Ishikawa (cell line): ENCODE measurements around the gene TUBB1.

Experiments used
- CEBPB ChIP-seq: IDR thresholded peaks from 2 replicates; pipeline ENCODE4 v1.6.1; 2012
- CREB1 ChIP-seq: IDR thresholded peaks from 2 replicates; pipeline ENCODE4 v1.6.1; 2012; ENCODE audit warnings: low read depth
- EGR1 ChIP-seq: IDR thresholded peaks from 2 replicates; pipeline ENCODE4 v1.6.1; 2012
- EP300 ChIP-seq: IDR thresholded peaks from 2 replicates; pipeline ENCODE4 v1.6.1; 2012; ENCODE audit warnings: borderline replicate concordance
- FOXM1 ChIP-seq: IDR thresholded peaks from 2 replicates; pipeline ENCODE4 v1.6.1; 2012; ENCODE audit warnings: low read depth, borderline replicate concordance
- NFIC ChIP-seq: IDR thresholded peaks from 2 replicates; pipeline ENCODE4 v1.6.1; 2012
- RAD21 ChIP-seq: IDR thresholded peaks from 2 replicates; pipeline ENCODE4 v1.6.1; 2012; ENCODE audit warnings: low read depth
- TAF1 ChIP-seq: IDR thresholded peaks from 2 replicates; pipeline ENCODE4 v1.6.1; 2012; ENCODE audit warnings: low read depth, mild to moderate bottlenecking
- TCF12 ChIP-seq: IDR thresholded peaks from 2 replicates; pipeline ENCODE4 v1.6.1; 2012; ENCODE audit warnings: low read depth
- TEAD4 ChIP-seq: IDR thresholded peaks from 2 replicates; pipeline ENCODE4 v1.6.1; 2012
- YY1 ChIP-seq: IDR thresholded peaks from 2 replicates; pipeline ENCODE4 v1.6.1; 2012; ENCODE audit warnings: low read depth
- TF ChIP-seq, protein P1 (sequence below): IDR thresholded peaks from 2 replicates; pipeline ENCODE4 v1.6.1; 2012; ENCODE audit warnings: low read depth, mild to moderate bottlenecking
- TF ChIP-seq, protein P2 (sequence below): IDR thresholded peaks from 2 replicates; pipeline ENCODE4 v1.6.1; 2012
- TF ChIP-seq, protein P3 (sequence below): IDR thresholded peaks from 2 replicates; pipeline ENCODE4 v1.6.1; 2012

DNA sequence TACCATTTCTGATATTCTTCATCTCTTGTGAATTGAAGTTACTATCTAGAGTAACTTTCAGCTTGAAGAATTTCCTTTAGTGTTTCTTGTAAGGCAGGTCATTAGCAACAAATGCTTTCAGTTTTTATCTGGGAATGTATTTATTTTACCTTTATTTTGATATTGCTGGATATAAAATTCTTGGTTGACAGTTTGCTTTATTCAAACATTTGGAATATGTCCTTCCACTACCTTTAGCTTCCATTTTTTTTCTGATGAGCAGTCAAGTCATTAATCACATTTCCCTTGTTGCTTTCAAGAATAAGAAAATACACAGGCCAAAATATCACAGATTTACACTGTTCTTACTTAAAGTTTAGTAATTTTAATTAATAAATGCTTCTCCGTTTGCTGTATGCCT is 43.9 kb upstream of the TUBB1 start:
- no peak for TF ChIP-seq RAD21
- no peak for TF ChIP-seq CEBPB
- TF ChIP-seq TCF12: no peak
- TF ChIP-seq TAF1: no peak
- TF ChIP-seq, protein P1, sequence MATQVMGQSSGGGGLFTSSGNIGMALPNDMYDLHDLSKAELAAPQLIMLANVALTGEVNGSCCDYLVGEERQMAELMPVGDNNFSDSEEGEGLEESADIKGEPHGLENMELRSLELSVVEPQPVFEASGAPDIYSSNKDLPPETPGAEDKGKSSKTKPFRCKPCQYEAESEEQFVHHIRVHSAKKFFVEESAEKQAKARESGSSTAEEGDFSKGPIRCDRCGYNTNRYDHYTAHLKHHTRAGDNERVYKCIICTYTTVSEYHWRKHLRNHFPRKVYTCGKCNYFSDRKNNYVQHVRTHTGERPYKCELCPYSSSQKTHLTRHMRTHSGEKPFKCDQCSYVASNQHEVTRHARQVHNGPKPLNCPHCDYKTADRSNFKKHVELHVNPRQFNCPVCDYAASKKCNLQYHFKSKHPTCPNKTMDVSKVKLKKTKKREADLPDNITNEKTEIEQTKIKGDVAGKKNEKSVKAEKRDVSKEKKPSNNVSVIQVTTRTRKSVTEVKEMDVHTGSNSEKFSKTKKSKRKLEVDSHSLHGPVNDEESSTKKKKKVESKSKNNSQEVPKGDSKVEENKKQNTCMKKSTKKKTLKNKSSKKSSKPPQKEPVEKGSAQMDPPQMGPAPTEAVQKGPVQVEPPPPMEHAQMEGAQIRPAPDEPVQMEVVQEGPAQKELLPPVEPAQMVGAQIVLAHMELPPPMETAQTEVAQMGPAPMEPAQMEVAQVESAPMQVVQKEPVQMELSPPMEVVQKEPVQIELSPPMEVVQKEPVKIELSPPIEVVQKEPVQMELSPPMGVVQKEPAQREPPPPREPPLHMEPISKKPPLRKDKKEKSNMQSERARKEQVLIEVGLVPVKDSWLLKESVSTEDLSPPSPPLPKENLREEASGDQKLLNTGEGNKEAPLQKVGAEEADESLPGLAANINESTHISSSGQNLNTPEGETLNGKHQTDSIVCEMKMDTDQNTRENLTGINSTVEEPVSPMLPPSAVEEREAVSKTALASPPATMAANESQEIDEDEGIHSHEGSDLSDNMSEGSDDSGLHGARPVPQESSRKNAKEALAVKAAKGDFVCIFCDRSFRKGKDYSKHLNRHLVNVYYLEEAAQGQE: no peak
- no peak for TF ChIP-seq YY1
- TF ChIP-seq, protein P2, sequence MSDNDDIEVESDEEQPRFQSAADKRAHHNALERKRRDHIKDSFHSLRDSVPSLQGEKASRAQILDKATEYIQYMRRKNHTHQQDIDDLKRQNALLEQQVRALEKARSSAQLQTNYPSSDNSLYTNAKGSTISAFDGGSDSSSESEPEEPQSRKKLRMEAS: no peak
- TF ChIP-seq EP300: no peak
- TF ChIP-seq, protein P3, sequence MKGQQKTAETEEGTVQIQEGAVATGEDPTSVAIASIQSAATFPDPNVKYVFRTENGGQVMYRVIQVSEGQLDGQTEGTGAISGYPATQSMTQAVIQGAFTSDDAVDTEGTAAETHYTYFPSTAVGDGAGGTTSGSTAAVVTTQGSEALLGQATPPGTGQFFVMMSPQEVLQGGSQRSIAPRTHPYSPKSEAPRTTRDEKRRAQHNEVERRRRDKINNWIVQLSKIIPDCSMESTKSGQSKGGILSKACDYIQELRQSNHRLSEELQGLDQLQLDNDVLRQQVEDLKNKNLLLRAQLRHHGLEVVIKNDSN: no peak
- TF ChIP-seq FOXM1: no peak
- TF ChIP-seq EGR1: no peak
- TF ChIP-seq CREB1: no peak
- no peak for TF ChIP-seq TEAD4
- TF ChIP-seq NFIC: no peak
